ENCODE measurements around the gene ARHGDIA. TPM values are rescaled to one million over a fixed set of nuclear protein-coding genes. Genes with fewer than 3 reads are reported as not detected.
A peak's percentile ranks its signal among the peaks of the same experiment; 100 is the strongest.

Gene ARHGDIA
- total RNA-seq, 4 donors from 2014 or later = 282 to 475 (median 350) TPM

GRCh38 chr17:81879121-81879520, 8.0 kb upstream of the ARHGDIA start:
- DNase-seq = no peak
- H3K9me3 ChIP-seq = no peaks in the 10 kb centered on the region
- H3K27me3 ChIP-seq = no peaks in the 10 kb centered on the region
- H3K36me3 ChIP-seq = peaks cover 0 to 21% (median 0%) of the 10 kb centered on the region in 3 donors
- no peaks in the 10 kb centered on the region for H3K4me1 ChIP-seq
- H3K27ac ChIP-seq = no peak overlapping the region
- H3K4me3 ChIP-seq = no peak overlapping the region
- TF ChIP-seq CTCF (IDR thresholded peaks at IDR 0.05) (no peak), POLR2A (IDR thresholded peaks at IDR 0.05) (no peak)

GRCh38 chr17:81878294-81878693, 7.2 kb upstream of the ARHGDIA start:
- Histone ChIP-seq H3K4me1 (no peaks in the 10 kb centered on the region), H3K4me3 (no peak overlapping the region), H3K36me3 (peaks cover 0 to 13% (median 0%) of the 10 kb centered on the region in 3 donors), H3K27me3 (no peaks in the 10 kb centered on the region), H3K9me3 (no peaks in the 10 kb centered on the region), H3K27ac (no peak overlapping the region)
- no peak for DNase-seq
- no peak for TF ChIP-seq POLR2A (IDR thresholded peaks at IDR 0.05)
- no peak for TF ChIP-seq CTCF (IDR thresholded peaks at IDR 0.05)

- H3K36me3 ChIP-seq = peaks cover 0 to 13% (median 0%) of the 10 kb centered on the region in 3 donors
- no peak overlapping the region for H3K27ac ChIP-seq
- H3K9me3 ChIP-seq = no peaks in the 10 kb centered on the region
- TF ChIP-seq CTCF (IDR thresholded peaks at IDR 0.05) (no peak), POLR2A (IDR thresholded peaks at IDR 0.05) (no peak)
- peaks cover 0 to 4% (median 0%) of the 10 kb centered on the region in 4 donors for H3K4me1 ChIP-seq
- no peak overlapping the region for H3K4me3 ChIP-seq
- DNase-seq = no peak
- no peaks in the 10 kb centered on the region for H3K27me3 ChIP-seq
Measured at GRCh38 chr17:81877569-81877968, 6.4 kb upstream of the ARHGDIA start.

- TF ChIP-seq POLR2A (IDR thresholded peaks at IDR 0.05) (peak; percentile 90 to 96), CTCF (IDR thresholded peaks at IDR 0.05) (peak in 5 of 6 experiments; percentile 17 to 59 (median 39))
- Histone ChIP-seq H3K27ac (peak overlapping the region; percentile 98 to 100 (median 99)), H3K27me3 (no peaks in the 10 kb centered on the region), H3K9me3 (no peaks in the 10 kb centered on the region), H3K4me1 (peaks cover 9 to 49% (median 18%) of the 10 kb centered on the region in 4 donors), H3K4me3 (peak overlapping the region; percentile 89 to 97 (median 92)), H3K36me3 (peaks cover 0 to 20% (median 0%) of the 10 kb centered on the region in 3 donors)
- DNase-seq = peak; percentile 77 to 97 (median 92)
Measured at GRCh38 chr17:81871387-81872230, 472 bp upstream of the ARHGDIA start.

GRCh38 chr17:81870131-81870980, 781 bp downstream of the ARHGDIA start:
- DNase-seq = peak; percentile 71 to 79 (median 76)
- Histone ChIP-seq H3K9me3 (no peaks in the 10 kb centered on the region), H3K27ac (peak overlapping the region; percentile 98 to 100 (median 99)), H3K36me3 (peaks cover 0 to 20% (median 0%) of the 10 kb centered on the region in 3 donors), H3K4me3 (peak overlapping the region; percentile 89 to 97 (median 92)), H3K27me3 (no peaks in the 10 kb centered on the region), H3K4me1 (peaks cover 12 to 58% (median 20%) of the 10 kb centered on the region in 4 donors)
- no peak for TF ChIP-seq POLR2A (IDR thresholded peaks at IDR 0.05)
- no peak for TF ChIP-seq CTCF (IDR thresholded peaks at IDR 0.05)

Measured in Peyer's patch (tissue), 4 donors.